OCI-LY3 (cell line): Measurements from ENCODE around the gene SLC43A1.

Experiments
- H2AFZ ChIP-seq: fragments of 200-600, 300-600 bp; shearing (Covaris generic); 2 replicates; pipeline ENCODE4 v1.6.0; 2014; ENCODE audit warnings: antibody characterized with exemption, low read depth, low read length
- H3K27ac ChIP-seq: fragments of 200-600, 300-600 bp; sonication (generic); 2 replicates; pipeline ENCODE4 v1.5.1; 2014; ENCODE audit warnings: mild to moderate bottlenecking, low read length, moderate library complexity, mixed read lengths
- H3K27me3 ChIP-seq: fragments of 200-600, 300-600 bp; sonication (generic); 2 replicates; pipeline ENCODE4 v1.6.1; 2014; ENCODE audit warnings: low read depth, low read length, mixed read lengths
- H3K36me3 ChIP-seq: fragments of 200-600, 300-600 bp; sonication (generic); replicated peaks from 2 replicates; pipeline ENCODE3; 2014; ENCODE audit warnings: low read depth, low read length, mixed read lengths
- H3K4me1 ChIP-seq: fragments of 300-600, 200-600 bp; sonication (generic); 2 replicates; pipeline ENCODE4 v1.6.1; 2014; ENCODE audit warnings: low read length, mixed read lengths
- H3K4me2 ChIP-seq: fragments of 200-600, 300-600 bp; sonication (generic); 2 replicates; pipeline ENCODE4 v1.6.1; 2014; ENCODE audit warnings: low read length, mixed read lengths
- H3K4me3 ChIP-seq: fragments of 300-600, 200-600 bp; sonication (generic); 2 replicates; pipeline ENCODE4 v1.5.1; 2014; ENCODE audit warnings: antibody characterized with exemption, mild to moderate bottlenecking, low read length, moderate library complexity
- H3K79me2 ChIP-seq: fragments of 300-600, 200-600 bp; shearing (Covaris generic); 2 replicates; pipeline ENCODE4 v1.6.1; 2014; ENCODE audit warnings: mild to moderate bottlenecking, low read length, mixed read lengths
- H3K9ac ChIP-seq: fragments of 300-600, 200-600 bp; shearing (Covaris generic); 2 replicates; pipeline ENCODE4 v1.6.0; 2014; ENCODE audit warnings: mild to moderate bottlenecking, low read length, moderate library complexity
- H3K9me3 ChIP-seq: fragments of 200-600, 300-600 bp; shearing (Covaris generic); 2 replicates; pipeline ENCODE4 v1.6.1; 2014; ENCODE audit warnings: low read length, mixed read lengths; ENCODE audit not compliant: insufficient read depth
- H4K20me1 ChIP-seq: fragments of 200-600, 300-600 bp; sonication (generic); 2 replicates; pipeline ENCODE4 v1.6.1; 2016; ENCODE audit warnings: low read length, mixed read lengths; ENCODE audit not compliant: insufficient read depth
- CTCF ChIP-seq: fragments of 200-600, 300-600 bp; sonication (generic); IDR thresholded peaks from 2 replicates; pipeline ENCODE4 v1.5.1; 2014; ENCODE audit warnings: antibody characterized with exemption, low read length, low read depth
- EZH2phosphoT487 ChIP-seq: fragments of 200-600 bp; shearing (Covaris generic); IDR thresholded peaks from 2 replicates; pipeline ENCODE4 v1.6.1; 2018; ENCODE audit warnings: antibody characterized with exemption, mixed run types, low read depth

SLC43A1 gene

GRCh38 chr11:57496109-57496820, 19.2 kb downstream of the SLC43A1 start:
- TF ChIP-seq EZH2phosphoT487 (no peak), CTCF (no peak)

GRCh38 chr11:57493507-57494503, 21.7 kb downstream of the SLC43A1 start:
- H2AFZ ChIP-seq: no peak overlapping the region
- no peak overlapping the region for H3K4me3 ChIP-seq
- H4K20me1 ChIP-seq: no peaks in the 10 kb centered on the region
- TF ChIP-seq CTCF (peak; percentile 97), EZH2phosphoT487 (no peak)
- H3K4me1 ChIP-seq: peaks cover 7% of the 10 kb centered on the region
- no peak overlapping the region for H3K4me2 ChIP-seq
- no peaks in the 10 kb centered on the region for H3K79me2 ChIP-seq
- peak overlapping the region; percentile 70 for H3K27ac ChIP-seq
- peak overlapping the region; percentile 45; the same call in 1 of the 2 replicates for H3K9ac ChIP-seq
- no peaks in the 10 kb centered on the region for H3K9me3 ChIP-seq
- no peaks in the 10 kb centered on the region for H3K27me3 ChIP-seq
- H3K36me3 ChIP-seq: peaks cover 66% of the 10 kb centered on the region

More at GRCh38 chr11:57496109-57496820, 19.2 kb downstream of the SLC43A1 start:
- no peak overlapping the region for H2AFZ ChIP-seq
- no peak overlapping the region for H3K4me3 ChIP-seq
- no peaks in the 10 kb centered on the region for H3K27me3 ChIP-seq
- peaks cover 60% of the 10 kb centered on the region for H3K36me3 ChIP-seq
- no peak overlapping the region for H3K27ac ChIP-seq
- no peak overlapping the region for H3K9ac ChIP-seq
- H4K20me1 ChIP-seq: peaks cover 9% of the 10 kb centered on the region; the same call in 1 of the 2 replicates
- H3K4me1 ChIP-seq: peaks cover 7% of the 10 kb centered on the region
- H3K9me3 ChIP-seq: no peaks in the 10 kb centered on the region
- H3K79me2 ChIP-seq: peaks cover 6% of the 10 kb centered on the region; the same call in 1 of the 2 replicates
- no peak overlapping the region for H3K4me2 ChIP-seq

GRCh38 chr11:57491371-57492061, 24.0 kb downstream of the SLC43A1 start:
- Histone ChIP-seq H4K20me1 (no peaks in the 10 kb centered on the region), H3K4me3 (no peak overlapping the region), H2AFZ (no peak overlapping the region), H3K27me3 (no peaks in the 10 kb centered on the region), H3K9me3 (no peaks in the 10 kb centered on the region), H3K79me2 (no peaks in the 10 kb centered on the region), H3K27ac (no peak overlapping the region), H3K4me2 (no peak overlapping the region), H3K36me3 (peaks cover 68% of the 10 kb centered on the region), H3K4me1 (peaks cover 7% of the 10 kb centered on the region), H3K9ac (no peak overlapping the region)
- no peak for TF ChIP-seq EZH2phosphoT487
- TF ChIP-seq CTCF: peak; percentile 82
